HUES64 (cell line): ENCODE data around the gene CMTM7.

Experiments
- H3K27ac ChIP-seq: 2 replicates; pipeline ENCODE4 v1.7.0; 2013; ENCODE audit warnings: low read depth, low read length, inconsistent platforms
- H3K27me3 ChIP-seq: 2 replicates; pipeline ENCODE4 v1.6.1; 2013; ENCODE audit warnings: mild to moderate bottlenecking, low read length; ENCODE audit not compliant: insufficient read depth
- H3K36me3 ChIP-seq: 2 replicates; pipeline ENCODE4 v1.6.1; 2013; ENCODE audit warnings: mild to moderate bottlenecking, low read length; ENCODE audit not compliant: insufficient read depth
- H3K4me1 ChIP-seq: 2 replicates; pipeline ENCODE4 v1.6.1; 2013; ENCODE audit warnings: mild to moderate bottlenecking, low read length, moderate library complexity; ENCODE audit not compliant: insufficient read depth
- H3K4me3 ChIP-seq: 2 replicates; pipeline ENCODE4 v1.5.1; 2013; ENCODE audit warnings: mild to moderate bottlenecking, low read length, moderate library complexity
- H3K9ac ChIP-seq: 2 replicates; pipeline ENCODE4 v1.6.1; 2013; ENCODE audit warnings: mild to moderate bottlenecking, low read depth, low read length
- H3K9me3 ChIP-seq: 2 replicates; pipeline ENCODE4 v1.6.1; 2013; ENCODE audit warnings: low read depth, low read length; ENCODE audit not compliant: insufficient read depth
- WGBS: fragments of 150-250, 120-280 bp; methylation state at CpG from one replicate; pipeline ENCODE4 v1.1.7; 2013; ENCODE audit warnings: missing lambda C conversion rate; 5-methylcytosine and 5-hydroxymethylcytosine counted together

The CMTM7 gene

DNA sequence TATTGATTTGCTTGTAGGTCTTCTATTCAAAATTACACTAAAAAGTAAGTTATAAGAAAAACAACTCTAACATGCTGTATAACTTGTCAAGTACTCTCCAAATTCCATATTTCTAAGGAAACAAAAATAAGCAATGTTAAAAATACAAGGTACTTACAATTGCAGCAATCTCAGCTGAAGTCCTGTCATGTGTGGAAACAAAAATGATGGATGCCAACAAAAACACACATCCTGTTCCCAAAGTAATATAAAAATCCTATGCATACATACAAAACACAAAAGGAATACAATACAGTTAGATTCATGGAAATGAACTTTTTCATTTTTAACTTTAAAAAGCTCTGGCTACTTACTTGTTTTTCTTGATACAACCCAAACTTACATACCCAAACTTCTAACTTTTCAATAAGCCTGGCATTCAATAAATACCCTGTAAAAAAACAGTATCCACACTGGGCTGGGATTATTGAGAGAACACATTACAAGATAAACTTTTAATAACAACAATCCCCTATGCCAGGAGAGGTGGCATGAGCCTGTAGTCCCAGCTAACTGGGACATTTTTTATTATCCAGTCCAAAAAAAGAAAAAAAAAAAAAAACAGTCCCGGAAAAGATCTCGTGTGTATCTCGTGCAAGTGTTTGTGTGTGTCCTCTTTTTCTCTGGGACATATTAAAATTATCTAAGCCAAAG lies 96.3 kb downstream of the CMTM7 start:
- Histone ChIP-seq H3K9ac (no peak overlapping the region), H3K27me3 (no peaks in the 10 kb centered on the region), H3K27ac (no peak overlapping the region), H3K36me3 (peaks cover 33% of the 10 kb centered on the region), H3K4me3 (no peak overlapping the region), H3K4me1 (no peaks in the 10 kb centered on the region), H3K9me3 (no peaks in the 10 kb centered on the region)
- WGBS, result 100% methylated on average over 1 of the region's 3 CpGs

GRCh38 chr3:32488474-32489008 lies 96.9 kb downstream of the CMTM7 start:
- H3K4me1 ChIP-seq, result 0 out of 2 replicates have a peak, but pooled peaks cover 1% of the 10 kb centered on the region
- 99% methylated on average over 3 of the region's 3 CpGs for WGBS
- peaks cover 27% of the 10 kb centered on the region for H3K36me3 ChIP-seq
- H3K4me3 ChIP-seq, result no peak overlapping the region
- H3K27me3 ChIP-seq, result no peaks in the 10 kb centered on the region
- no peak overlapping the region for H3K9ac ChIP-seq
- no peaks in the 10 kb centered on the region for H3K9me3 ChIP-seq
- no peak overlapping the region for H3K27ac ChIP-seq

- WGBS, result 94% methylated on average over 3 of the region's 3 CpGs
- Histone ChIP-seq H3K36me3 (0 out of 2 replicates have a peak, but pooled peaks cover 4% of the 10 kb centered on the region), H3K9ac (no peak overlapping the region), H3K27ac (no peak overlapping the region), H3K4me3 (no peak overlapping the region), H3K4me1 (0 out of 2 replicates have a peak, but pooled peaks cover 9% of the 10 kb centered on the region), H3K9me3 (no peaks in the 10 kb centered on the region), H3K27me3 (no peaks in the 10 kb centered on the region)
These were observed 101.2 kb downstream of the CMTM7 start for GRCh38 chr3:32492684-32493436.

DNA sequence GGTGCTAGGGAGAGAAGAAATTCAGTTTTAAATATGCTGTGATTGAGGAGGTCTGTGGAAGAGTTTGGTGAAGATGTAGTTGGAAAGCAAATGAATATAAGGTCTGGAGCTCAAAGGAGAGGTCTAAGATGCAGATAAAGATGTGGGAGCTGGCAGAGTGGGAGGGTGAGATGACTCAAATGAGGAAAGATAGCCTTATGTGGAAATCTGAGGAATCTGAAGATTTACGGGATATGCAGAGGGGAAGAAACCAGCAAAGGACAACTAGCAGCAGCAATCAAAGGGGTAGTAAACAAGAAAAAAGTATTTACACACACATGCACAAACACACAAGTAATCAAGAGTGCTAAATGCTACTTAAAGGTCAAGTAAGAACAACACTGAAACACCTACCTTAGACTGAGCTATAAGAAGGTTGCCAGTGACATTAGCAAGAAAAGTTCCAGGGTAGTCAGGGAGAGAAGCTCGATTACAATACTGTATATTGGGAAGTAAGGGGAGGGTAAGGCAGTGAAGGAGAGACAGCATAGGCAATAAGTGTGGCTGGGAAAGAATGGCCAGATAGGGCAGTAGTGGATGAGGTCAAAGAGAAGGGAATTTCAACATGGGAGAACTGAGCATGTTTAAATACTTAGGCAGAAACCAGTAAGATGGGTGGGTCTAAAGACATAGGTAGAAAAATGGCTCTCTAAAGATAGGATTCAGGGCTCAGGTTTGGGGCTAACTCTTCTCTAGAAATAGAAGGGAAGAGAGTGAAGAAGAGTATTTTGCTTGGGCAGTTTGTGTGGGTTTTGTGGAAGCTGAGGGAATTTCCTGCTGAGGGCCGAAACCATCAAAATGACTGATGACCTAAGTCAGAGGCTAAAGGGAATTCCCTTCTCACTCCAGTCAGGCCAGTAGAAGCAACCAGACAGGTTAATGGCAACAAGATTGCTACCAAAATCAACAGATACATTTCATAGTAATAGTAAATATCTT lies 102.1 kb downstream of the CMTM7 start:
- H3K9ac ChIP-seq, result no peak overlapping the region
- WGBS, result 86% methylated on average over 3 of the region's 3 CpGs
- no peaks in the 10 kb centered on the region for H3K27me3 ChIP-seq
- 0 out of 2 replicates have a peak, but pooled peaks cover 4% of the 10 kb centered on the region for H3K36me3 ChIP-seq
- H3K4me3 ChIP-seq, result no peak overlapping the region
- no peaks in the 10 kb centered on the region for H3K9me3 ChIP-seq
- H3K27ac ChIP-seq, result no peak overlapping the region
- 0 out of 2 replicates have a peak, but pooled peaks cover 9% of the 10 kb centered on the region for H3K4me1 ChIP-seq

GRCh38 chr3:32495085-32495484 lies 103.4 kb downstream of the CMTM7 start:
- no peaks in the 10 kb centered on the region for H3K27me3 ChIP-seq
- H3K27ac ChIP-seq, result no peak overlapping the region
- no peaks in the 10 kb centered on the region for H3K9me3 ChIP-seq
- 0 out of 2 replicates have a peak, but pooled peaks cover 9% of the 10 kb centered on the region for H3K4me1 ChIP-seq
- no peak overlapping the region for H3K4me3 ChIP-seq
- 0 out of 2 replicates have a peak, but pooled peaks cover 8% of the 10 kb centered on the region for H3K36me3 ChIP-seq
- H3K9ac ChIP-seq, result no peak overlapping the region

DNA sequence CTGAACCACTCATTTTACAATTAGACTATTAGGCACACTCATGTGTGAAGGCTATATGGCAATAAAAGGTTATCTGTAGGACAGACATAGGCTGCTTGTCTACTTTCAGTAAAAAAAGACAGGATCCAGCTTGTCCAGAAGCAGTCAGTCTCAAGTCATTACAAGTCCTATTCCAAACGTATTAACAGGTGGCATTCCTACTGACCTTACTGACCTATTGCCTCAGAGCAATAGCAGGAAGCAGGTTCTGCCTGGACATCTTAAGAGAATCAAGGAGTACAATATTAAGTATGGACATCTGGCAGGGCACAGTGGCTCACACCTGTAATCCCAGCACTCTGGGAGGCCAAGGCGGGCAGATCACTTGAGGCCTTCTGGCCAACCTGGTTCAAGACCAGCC lies 104.0 kb downstream of the CMTM7 start:
- Histone ChIP-seq H3K36me3 (0 out of 2 replicates have a peak, but pooled peaks cover 8% of the 10 kb centered on the region), H3K27ac (no peak overlapping the region), H3K4me3 (no peak overlapping the region), H3K27me3 (no peaks in the 10 kb centered on the region), H3K9ac (no peak overlapping the region), H3K9me3 (no peaks in the 10 kb centered on the region), H3K4me1 (0 out of 2 replicates have a peak, but pooled peaks cover 9% of the 10 kb centered on the region)
- WGBS, result 93% methylated on average over 2 of the region's 2 CpGs

DNA sequence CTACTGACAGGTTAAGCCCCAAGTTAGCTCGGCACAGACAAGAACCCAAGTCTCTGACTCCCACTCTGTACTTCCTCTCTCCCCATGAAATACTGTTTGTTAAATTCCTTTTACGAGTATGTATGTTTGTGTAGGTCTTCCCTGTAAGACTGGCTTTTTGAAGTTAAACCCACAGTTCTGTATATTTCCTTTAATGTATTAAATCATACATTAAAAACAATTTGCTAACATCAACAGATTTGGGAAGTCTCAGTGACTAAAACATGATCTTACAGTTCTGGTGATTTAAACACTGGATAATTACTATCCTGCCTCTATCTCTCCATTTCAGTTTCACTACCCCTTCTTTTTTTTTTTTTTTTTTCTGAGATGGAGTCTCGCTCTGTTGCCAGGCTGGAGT lies 106.6 kb downstream of the CMTM7 start:
- Histone ChIP-seq H3K4me1 (peaks cover 21% of the 10 kb centered on the region), H3K9ac (no peak overlapping the region), H3K27ac (no peak overlapping the region), H3K9me3 (no peaks in the 10 kb centered on the region), H3K36me3 (0 out of 2 replicates have a peak, but pooled peaks cover 4% of the 10 kb centered on the region), H3K27me3 (no peaks in the 10 kb centered on the region), H3K4me3 (no peak overlapping the region)
- WGBS, result 89% methylated on average over 2 of the region's 3 CpGs

- WGBS, result 95% methylated on average over 3 of the region's 3 CpGs
- H3K4me1 ChIP-seq, result peaks cover 22% of the 10 kb centered on the region
These were observed 107.3 kb downstream of the CMTM7 start for GRCh38 chr3:32498992-32499391.

GRCh38 chr3:32499585-32499984 lies 107.9 kb downstream of the CMTM7 start:
- H3K4me1 ChIP-seq, result peaks cover 20% of the 10 kb centered on the region
- no peak overlapping the region for H3K4me3 ChIP-seq
- no peaks in the 10 kb centered on the region for H3K27me3 ChIP-seq
- WGBS, result 100% methylated on average over 1 of the region's 2 CpGs
- no peaks in the 10 kb centered on the region for H3K9me3 ChIP-seq
- 0 out of 2 replicates have a peak, but pooled peaks cover 4% of the 10 kb centered on the region for H3K36me3 ChIP-seq
- H3K27ac ChIP-seq, result no peak overlapping the region
- H3K9ac ChIP-seq, result no peak overlapping the region

More at GRCh38 chr3:32498992-32499391, 107.3 kb downstream of the CMTM7 start:
- Histone ChIP-seq H3K27me3 (no peaks in the 10 kb centered on the region), H3K36me3 (0 out of 2 replicates have a peak, but pooled peaks cover 4% of the 10 kb centered on the region), H3K9me3 (no peaks in the 10 kb centered on the region), H3K4me3 (no peak overlapping the region), H3K27ac (no peak overlapping the region), H3K9ac (no peak overlapping the region)

- Histone ChIP-seq H3K4me3 (no peak overlapping the region), H3K9me3 (no peaks in the 10 kb centered on the region), H3K27me3 (no peaks in the 10 kb centered on the region), H3K36me3 (0 out of 2 replicates have a peak, but pooled peaks cover 4% of the 10 kb centered on the region), H3K4me1 (peaks cover 20% of the 10 kb centered on the region), H3K27ac (no peak overlapping the region), H3K9ac (no peak overlapping the region)
- 100% methylated on average over 2 of the region's 2 CpGs for WGBS
These were observed 108.6 kb downstream of the CMTM7 start for GRCh38 chr3:32500231-32500630.
